Gastroesophageal sphincter (tissue), 4 donors: Measurements from ENCODE around the gene DDX52. TPM values are rescaled to one million over a fixed set of nuclear protein-coding genes. Genes with fewer than 3 reads are reported as not detected.

ENCODE experiments used
- ATAC-seq: fragments of 150-250 bp; one replicate; pipeline ENCODE4 v1.9.1; 2016; ENCODE audit warnings: mild to moderate bottlenecking, moderate library complexity
- H3K27ac ChIP-seq, 4 donors: fragments of 200-600 bp; sonication (generic) in 3 of 4; 1 replicate in 3 of 4; 2 replicates in 1 of 4; pipeline ENCODE4 v1.5.1; 2016 to 2019
- H3K27me3 ChIP-seq: fragments of 200-600 bp; sonication (generic); one replicate; pipeline ENCODE4 v1.5.1; 2019
- H3K36me3 ChIP-seq, 2 donors: fragments of 200-600 bp; sonication (generic); one replicate each; pipeline ENCODE4 v1.5.1; 2019; ENCODE audit warnings: control low read depth in 1 of 2
- H3K4me1 ChIP-seq, 3 donors: fragments of 200-600 bp; sonication (generic); 1 replicate in 2 of 3; 2 replicates in 1 of 3; pipeline ENCODE4 v1.5.1; 2016 to 2019; ENCODE audit warnings: control low read depth in 2 of 3
- H3K4me3 ChIP-seq, 2 donors: fragments of 200-600 bp; sonication (generic); one replicate each; pipeline ENCODE4 v1.5.1; 2019; ENCODE audit warnings: mild to moderate bottlenecking in 1 of 2, moderate library complexity in 1 of 2
- H3K9me3 ChIP-seq, 3 donors: fragments of 200-600 bp; sonication (generic); one replicate each; pipeline ENCODE4 v1.5.1; 2017 to 2019; ENCODE audit warnings: control low read depth in 2 of 3
- CTCF ChIP-seq, 4 experiments: fragments of 200-600 bp in 2 of 4; fragments of 450-650 bp in 2 of 4; sonication (generic) in 1 of 4; IDR thresholded peaks; one replicate each; pipeline ENCODE4 v1.5.1; 2017 to 2019; ENCODE audit warnings: antibody characterized with exemption in 4 of 4, mild to moderate bottlenecking in 2 of 4, moderate library complexity in 2 of 4
- EP300 ChIP-seq: sonication (generic); formaldehyde crosslinking; IDR thresholded peaks from one replicate; pipeline ENCODE4 v1.6.1; 2017; ENCODE audit warnings: antibody characterized with exemption, mild to moderate bottlenecking
- POLR2A ChIP-seq, 2 donors: fragments of 450-650 bp; IDR thresholded peaks; one replicate each; pipeline ENCODE4 v1.6.1; 2017; ENCODE audit warnings: antibody characterized with exemption in 2 of 2, mild to moderate bottlenecking in 2 of 2, moderate library complexity in 1 of 2
- POLR2AphosphoS5 ChIP-seq: sonication (generic); formaldehyde crosslinking; IDR thresholded peaks from one replicate; pipeline ENCODE4 v1.6.1; 2017; ENCODE audit warnings: antibody characterized with exemption
- WGBS, 2 donors: methylation state at CpG; one replicate each; pipeline ENCODE4 v1.1.5; 2018; ENCODE audit warnings: low coverage in 1 of 2; 5-methylcytosine and 5-hydroxymethylcytosine counted together
- total RNA-seq, 4 donors: library from RNA; depleted of rRNA; stranded (reverse); fragments of >200 nt; gene quantifications; one replicate each; pipeline ENCODE4 v1.1.0, GENCODE V29; 2016

Gene DDX52
- total RNA-seq, 4 donors from 2014 or later = 16.4 to 29.9 (median 18.3) TPM

GRCh38 chr17:37570527-37571093 lies 72.6 kb downstream of the DDX52 start:
- Histone ChIP-seq H3K36me3 (peaks cover 6 to 92% of the 10 kb centered on the region in 2 donors), H3K27ac (no peak overlapping the region), H3K4me3 (no peak overlapping the region), H3K27me3 (no peaks in the 10 kb centered on the region), H3K9me3 (no peaks in the 10 kb centered on the region), H3K4me1 (no peaks in the 10 kb centered on the region)
- TF ChIP-seq POLR2AphosphoS5 (no peak), EP300 (no peak), CTCF (IDR thresholded peaks at IDR 0.05) (peak in 1 of 4 experiments; percentile 39), POLR2A (IDR thresholded peaks at IDR 0.05) (no peak)
- no peak for ATAC-seq
- 85 to 88% methylated on average over 7 to 8 of the region's 8 CpGs for WGBS, 2 donors

- TF ChIP-seq POLR2AphosphoS5 (no peak), CTCF (IDR thresholded peaks at IDR 0.05) (no peak), POLR2A (IDR thresholded peaks at IDR 0.05) (no peak), EP300 (no peak)
Observed at GRCh38 chr17:37568350-37569053, 74.7 kb downstream of the DDX52 start.

GRCh38 chr17:37567538-37567937 lies 75.7 kb downstream of the DDX52 start:
- H3K36me3 ChIP-seq = peaks cover 6 to 88% of the 10 kb centered on the region in 2 donors
- no peaks in the 10 kb centered on the region for H3K4me1 ChIP-seq
- H3K4me3 ChIP-seq = no peak overlapping the region

More at GRCh38 chr17:37568350-37569053, 74.7 kb downstream of the DDX52 start:
- no peak overlapping the region for H3K4me3 ChIP-seq
- 91 to 94% methylated on average over 2 of the region's 2 CpGs for WGBS, 2 donors
- no peak overlapping the region for H3K27ac ChIP-seq
- no peaks in the 10 kb centered on the region for H3K9me3 ChIP-seq
- ATAC-seq = no peak
- peaks cover 6 to 88% of the 10 kb centered on the region in 2 donors for H3K36me3 ChIP-seq
- H3K4me1 ChIP-seq = no peaks in the 10 kb centered on the region
- no peaks in the 10 kb centered on the region for H3K27me3 ChIP-seq

GRCh38 chr17:37567137-37567536 lies 76.1 kb downstream of the DDX52 start:
- no peaks in the 10 kb centered on the region for H3K4me1 ChIP-seq
- no peak overlapping the region for H3K4me3 ChIP-seq
- ATAC-seq = no peak
- H3K9me3 ChIP-seq = no peaks in the 10 kb centered on the region
- WGBS, 2 donors = 60 to 66% methylated on average over 2 of the region's 2 CpGs
- TF ChIP-seq POLR2A (IDR thresholded peaks at IDR 0.05) (no peak), POLR2AphosphoS5 (no peak), EP300 (no peak), CTCF (IDR thresholded peaks at IDR 0.05) (no peak)
- no peak overlapping the region for H3K27ac ChIP-seq
- H3K36me3 ChIP-seq = peaks cover 6 to 88% of the 10 kb centered on the region in 2 donors
- H3K27me3 ChIP-seq = no peaks in the 10 kb centered on the region

More at GRCh38 chr17:37567538-37567937, 75.7 kb downstream of the DDX52 start:
- TF ChIP-seq EP300 = no peak
- no peak for TF ChIP-seq CTCF (IDR thresholded peaks at IDR 0.05)
- TF ChIP-seq POLR2AphosphoS5 = no peak
- no peak for TF ChIP-seq POLR2A (IDR thresholded peaks at IDR 0.05)
- 82 to 94% methylated on average over 2 to 4 of the region's 4 CpGs for WGBS, 2 donors
- no peak overlapping the region for H3K27ac ChIP-seq
- H3K27me3 ChIP-seq = no peaks in the 10 kb centered on the region
- no peak for ATAC-seq
- H3K9me3 ChIP-seq = no peaks in the 10 kb centered on the region

GRCh38 chr17:37564252-37564651 lies 79.0 kb downstream of the DDX52 start:
- WGBS, 2 donors = 84 to 93% methylated on average over 3 of the region's 3 CpGs
- Histone ChIP-seq H3K4me1 (no peaks in the 10 kb centered on the region), H3K36me3 (peaks cover 6 to 88% of the 10 kb centered on the region in 2 donors)

More at GRCh38 chr17:37564252-37564651, 79.0 kb downstream of the DDX52 start:
- H3K27ac ChIP-seq = no peak overlapping the region
- H3K4me3 ChIP-seq = no peak overlapping the region
- no peaks in the 10 kb centered on the region for H3K27me3 ChIP-seq
- TF ChIP-seq EP300 (no peak), POLR2A (IDR thresholded peaks at IDR 0.05) (no peak)
- ATAC-seq = no peak
- no peaks in the 10 kb centered on the region for H3K9me3 ChIP-seq
